ENCODE data around the gene ZNF219.
A peak's percentile ranks its signal among the peaks of the same experiment; 100 is the strongest.

ZNF219 gene

DNA sequence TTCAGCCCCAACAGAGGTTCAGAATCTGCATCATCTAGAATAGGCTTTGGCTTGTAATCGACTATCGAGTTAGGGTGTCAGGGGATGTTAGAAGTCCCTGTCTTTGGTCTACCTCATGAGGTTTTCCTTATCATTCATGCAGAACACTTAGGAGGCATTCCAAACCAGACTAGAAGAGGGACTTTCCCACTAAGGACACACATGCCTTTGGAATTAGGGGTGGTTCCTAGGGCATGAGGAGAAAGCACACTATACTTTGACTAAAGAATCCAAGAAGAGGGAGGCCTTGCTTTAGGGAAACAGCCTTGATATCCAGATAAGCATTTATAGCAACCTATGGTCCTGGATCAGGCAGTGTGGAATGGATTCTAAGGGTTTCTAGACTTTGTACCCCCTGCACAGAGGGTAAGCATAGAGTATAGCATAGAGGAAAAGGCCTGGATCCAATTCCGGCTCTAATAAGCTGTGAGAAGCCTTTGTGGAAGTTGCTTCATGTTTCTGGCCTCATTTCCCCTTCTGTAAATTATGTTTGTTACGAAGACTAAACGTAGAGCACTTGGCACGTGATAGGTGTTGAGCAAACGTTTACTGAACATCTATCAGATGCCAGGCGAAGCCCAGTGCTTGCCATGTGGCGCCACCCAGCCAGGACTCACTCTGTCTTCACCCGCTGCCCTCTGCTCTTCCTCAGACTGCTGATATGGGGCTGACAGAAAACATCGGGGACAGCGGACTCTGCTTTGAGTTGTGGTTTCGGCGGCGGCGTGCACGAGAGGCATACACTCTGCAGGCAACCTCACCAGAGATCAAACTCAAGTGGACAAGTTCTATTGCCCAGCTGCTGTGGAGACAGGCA is 13.2 kb downstream of the ZNF219 start:
- no peak for DNase-seq

DNA sequence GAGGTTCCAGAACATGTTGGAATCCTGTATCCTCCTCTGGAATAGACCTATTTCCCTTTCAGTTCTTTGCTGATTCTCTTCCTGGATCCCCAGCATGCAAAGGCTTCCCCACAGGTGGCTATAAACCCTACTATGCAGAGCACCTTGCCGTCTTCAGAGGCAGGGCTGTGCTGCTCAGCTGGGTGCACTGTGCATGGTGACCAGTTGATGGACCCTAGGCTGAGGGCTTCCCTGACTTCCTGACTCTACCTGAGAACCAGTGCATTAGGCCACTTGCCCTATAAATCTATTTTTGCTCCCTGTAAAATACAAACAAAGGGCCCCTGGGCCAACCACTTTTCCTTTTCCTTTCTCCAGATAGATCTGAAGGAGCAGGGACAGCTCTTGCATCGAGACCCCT is 14.1 kb downstream of the ZNF219 start:
- DNase-seq = no peak

DNA sequence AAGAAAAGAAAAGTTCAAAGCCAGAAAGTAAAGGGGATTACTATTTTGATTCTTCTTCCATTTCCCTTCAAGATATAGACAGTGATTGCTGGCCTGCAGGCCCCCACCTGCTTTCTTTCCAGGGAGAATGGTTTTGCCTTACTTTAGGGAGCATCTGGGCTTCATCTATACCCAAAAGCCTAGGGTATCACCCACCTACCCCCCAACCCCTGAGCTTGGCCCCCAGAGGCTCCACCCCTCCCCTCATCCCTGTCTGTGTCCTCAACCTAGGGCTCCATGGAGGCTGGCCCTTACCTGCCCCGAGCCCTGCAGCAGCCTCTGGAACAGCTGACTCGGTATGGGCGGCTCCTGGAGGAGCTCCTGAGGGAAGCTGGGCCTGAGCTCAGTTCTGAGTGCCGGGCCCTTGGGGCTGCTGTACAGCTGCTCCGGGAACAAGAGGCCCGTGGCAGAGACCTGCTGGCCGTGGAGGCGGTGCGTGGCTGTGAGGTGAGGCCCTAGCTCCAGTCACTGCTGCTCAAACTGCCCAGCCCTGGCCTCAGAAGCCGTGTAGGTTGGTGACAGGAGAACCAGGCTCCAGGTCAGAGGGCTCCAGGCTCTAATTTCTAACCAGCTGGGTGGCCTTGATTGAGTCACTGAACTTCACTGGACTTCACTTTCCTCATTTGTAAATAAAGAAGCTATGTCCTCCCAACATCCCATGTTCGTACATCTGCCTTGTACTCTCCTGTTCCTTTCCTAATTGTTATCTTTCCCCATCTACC is 14.7 kb downstream of the ZNF219 start:
- no peak for DNase-seq

DNA sequence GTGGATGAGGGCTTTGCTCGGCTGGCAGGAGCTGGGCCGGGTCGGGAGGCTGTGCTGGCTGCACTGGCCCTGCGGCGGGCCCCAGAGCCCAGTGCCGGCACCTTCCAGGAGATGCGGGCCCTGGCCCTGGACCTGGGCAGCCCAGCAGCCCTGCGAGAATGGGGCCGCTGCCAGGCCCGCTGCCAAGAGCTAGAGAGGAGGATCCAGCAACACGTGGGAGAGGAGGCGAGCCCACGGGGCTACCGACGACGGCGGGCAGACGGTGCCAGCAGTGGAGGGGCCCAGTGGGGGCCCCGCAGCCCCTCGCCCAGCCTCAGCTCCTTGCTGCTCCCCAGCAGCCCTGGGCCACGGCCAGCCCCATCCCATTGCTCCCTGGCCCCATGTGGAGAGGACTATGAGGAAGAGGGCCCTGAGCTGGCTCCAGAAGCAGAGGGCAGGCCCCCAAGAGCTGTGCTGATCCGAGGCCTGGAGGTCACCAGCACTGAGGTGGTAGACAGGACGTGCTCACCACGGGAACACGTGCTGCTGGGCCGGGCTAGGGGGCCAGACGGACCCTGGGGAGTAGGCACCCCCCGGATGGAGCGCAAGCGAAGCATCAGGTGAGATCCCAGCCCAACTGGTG is 16.8 kb downstream of the ZNF219 start:
- no peak for DNase-seq

DNA sequence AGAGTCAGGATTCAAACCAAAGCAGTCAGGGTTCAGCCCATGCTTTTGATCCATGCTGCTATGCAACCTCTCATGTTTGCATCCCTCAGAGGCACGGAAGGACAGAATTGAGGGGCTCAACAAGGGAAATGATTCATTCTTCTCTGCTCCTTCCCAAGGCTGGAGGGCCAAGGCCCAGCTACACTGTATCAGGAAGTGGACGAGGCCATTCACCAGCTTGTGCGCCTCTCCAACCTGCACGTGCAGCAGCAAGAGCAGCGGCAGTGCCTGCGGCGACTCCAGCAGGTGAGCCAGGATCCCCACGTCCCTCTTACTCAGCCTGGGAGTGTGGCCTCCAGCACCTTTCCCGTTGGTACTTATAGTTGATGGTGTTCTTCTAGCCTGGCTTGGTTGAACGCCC is 19.7 kb downstream of the ZNF219 start:
- DNase-seq = no peak

DNA sequence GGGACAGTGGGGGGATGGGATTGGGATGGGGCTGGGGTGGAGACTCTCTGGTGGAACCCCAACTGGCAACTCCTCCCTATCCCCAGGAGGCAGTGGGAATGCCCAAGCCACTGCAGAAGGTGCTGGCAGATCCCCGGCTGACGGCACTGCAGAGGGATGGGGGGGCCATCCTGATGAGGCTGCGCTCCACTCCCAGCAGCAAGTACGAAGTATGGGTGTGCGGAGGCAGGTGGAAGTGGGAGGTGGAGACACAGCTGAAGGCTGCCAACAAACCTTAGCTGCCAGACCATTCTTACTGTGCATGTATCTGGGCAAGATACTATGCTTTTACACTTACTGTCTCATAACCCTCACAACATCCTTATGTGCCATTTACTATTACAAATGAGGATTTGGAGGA is 20.2 kb downstream of the ZNF219 start:
- DNase-seq = no peak

DNA sequence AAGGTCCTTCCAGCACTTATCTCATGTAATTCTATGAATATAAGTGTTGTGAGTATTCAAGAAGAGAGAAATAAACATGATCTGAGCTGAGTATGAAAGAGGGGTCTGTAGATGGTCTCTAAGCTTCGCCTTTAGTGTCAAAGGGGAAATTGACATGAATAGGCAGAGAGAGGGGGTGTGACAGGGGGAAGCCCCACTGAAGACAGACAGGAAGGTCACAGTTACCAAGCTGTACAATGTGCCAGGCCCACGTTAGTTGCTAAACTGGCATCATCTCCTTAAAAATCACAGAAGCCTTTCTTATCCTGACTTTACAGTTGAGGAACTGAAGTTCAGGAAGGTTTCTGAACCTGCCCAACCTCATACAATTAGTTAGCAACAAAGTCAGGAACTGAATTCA is 20.8 kb downstream of the ZNF219 start:
- DNase-seq = no peak

DNA sequence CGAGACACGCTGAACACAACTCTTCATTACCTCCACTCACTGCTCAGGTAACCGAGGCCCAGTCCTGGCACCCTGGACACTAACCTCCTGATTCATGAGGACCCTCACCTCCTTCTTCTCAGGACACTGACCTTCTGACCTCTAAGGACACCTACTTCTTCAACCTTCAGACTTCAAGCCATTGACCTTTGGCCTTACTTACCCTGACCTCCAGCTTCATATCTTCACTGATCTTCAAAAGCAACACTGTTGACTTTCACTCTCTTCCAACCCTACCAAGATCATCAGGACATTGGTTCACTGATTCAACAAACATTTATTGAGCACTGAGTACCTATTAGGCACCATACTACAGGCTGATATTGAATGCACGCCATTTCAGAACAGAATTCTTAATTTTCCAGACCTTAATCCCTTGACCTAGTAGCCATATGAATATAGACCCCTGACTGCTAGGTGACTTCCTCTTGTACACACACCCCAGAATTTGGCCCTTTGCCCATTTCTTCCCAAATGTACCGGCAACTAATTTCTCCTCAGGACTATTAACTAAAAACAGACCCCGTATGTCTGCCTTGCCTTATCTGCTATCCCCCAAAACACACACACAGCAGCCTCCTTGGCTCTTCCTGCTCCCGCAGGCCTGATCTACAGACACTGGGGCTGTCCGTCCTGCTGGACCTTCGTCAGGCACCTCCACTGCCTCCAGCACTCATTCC is 22.6 kb downstream of the ZNF219 start:
- no peak for DNase-seq

DNA sequence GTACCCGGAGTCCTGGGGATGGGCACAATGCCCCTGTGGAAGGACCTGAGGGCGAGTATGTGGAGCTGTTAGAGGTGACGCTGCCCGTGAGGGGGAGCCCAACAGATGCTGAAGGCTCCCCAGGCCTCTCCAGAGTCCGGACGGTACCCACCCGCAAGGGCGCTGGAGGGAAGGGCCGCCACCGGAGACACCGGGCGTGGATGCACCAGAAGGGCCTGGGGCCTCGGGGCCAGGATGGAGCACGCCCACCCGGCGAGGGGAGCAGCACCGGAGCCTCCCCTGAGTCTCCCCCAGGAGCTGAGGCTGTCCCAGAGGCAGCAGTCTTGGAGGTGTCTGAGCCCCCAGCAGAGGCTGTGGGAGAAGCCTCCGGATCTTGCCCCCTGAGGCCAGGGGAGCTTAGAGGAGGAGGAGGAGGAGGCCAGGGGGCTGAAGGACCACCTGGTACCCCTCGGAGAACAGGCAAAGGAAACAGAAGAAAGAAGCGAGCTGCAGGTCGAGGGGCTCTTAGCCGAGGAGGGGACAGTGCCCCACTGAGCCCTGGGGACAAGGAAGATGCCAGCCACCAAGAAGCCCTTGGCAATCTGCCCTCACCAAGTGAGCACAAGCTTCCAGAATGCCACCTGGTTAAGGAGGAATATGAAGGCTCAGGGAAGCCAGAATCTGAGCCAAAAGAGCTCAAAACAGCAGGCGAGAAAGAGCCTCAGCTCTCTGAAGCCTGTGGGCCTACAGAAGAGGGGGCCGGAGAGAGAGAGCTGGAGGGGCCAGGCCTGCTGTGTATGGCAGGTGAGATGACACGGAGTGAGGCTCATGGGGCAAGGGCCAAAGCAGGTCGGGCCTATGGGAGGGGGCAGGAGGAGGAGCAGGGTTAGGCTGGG is 23.8 kb downstream of the ZNF219 start:
- DNase-seq = no peak

DNA sequence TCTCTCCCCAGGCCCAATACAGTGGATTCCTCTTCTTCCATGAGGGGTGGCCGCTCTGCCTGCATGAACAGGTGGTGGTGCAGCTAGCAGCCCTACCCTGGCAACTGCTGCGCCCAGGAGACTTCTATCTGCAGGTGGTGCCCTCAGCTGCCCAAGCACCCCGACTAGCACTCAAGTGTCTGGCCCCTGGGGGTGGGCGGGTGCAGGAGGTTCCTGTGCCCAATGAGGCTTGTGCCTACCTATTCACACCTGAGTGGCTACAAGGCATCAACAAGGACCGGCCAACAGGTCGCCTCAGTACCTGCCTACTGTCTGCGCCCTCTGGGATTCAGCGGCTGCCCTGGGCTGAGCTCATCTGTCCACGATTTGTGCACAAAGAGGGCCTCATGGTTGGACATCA is 24.5 kb downstream of the ZNF219 start:
- no peak for DNase-seq

DNA sequence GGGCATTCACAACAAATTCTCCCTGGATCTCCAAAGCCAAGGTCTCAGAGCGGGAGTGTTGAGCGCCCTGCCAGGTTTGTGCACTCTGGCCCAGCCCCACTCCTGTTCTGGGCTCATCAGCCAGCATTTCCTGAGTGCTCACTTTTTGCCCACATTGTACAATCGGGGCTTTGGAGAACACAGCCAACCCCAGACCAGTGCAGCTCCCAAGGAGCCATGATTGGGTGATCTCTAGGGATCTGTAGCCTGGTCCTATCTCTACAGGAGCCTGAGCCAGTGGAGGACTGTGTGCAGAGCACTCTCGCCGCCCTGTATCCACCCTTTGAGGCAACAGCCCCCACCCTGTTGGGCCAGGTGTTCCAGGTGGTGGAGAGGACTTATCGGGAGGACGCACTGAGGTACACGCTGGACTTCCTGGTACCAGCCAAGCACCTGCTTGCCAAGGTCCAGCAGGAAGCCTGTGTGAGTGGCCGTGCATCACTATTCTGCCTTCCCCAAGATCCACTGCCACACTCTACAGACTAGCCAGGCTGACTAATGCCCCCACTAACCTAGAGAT is 25.6 kb downstream of the ZNF219 start:
- DNase-seq = no peak

DNA sequence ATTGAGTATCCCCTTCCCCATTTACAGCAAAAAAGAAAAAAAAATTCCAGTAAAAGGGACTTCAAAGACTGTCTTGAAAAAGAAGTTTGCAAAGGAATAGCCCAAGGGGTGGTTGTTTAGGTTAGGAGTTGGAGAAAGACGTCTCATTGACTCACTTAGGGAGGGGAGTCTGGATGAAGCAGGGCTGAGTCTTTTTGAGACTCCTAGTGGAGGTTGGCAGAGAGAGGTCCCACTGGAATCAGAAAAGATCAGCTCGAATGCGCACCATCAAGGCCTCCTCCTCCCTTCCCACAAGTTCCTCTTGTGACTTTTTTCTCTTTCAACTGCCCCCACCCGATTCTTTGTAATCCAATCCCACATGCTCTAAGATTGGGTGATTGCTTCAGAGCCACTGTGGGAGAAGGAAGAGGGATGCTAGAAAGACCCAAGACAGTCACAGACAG is 26.4 kb downstream of the ZNF219 start:
- DNase-seq = no peak

DNA sequence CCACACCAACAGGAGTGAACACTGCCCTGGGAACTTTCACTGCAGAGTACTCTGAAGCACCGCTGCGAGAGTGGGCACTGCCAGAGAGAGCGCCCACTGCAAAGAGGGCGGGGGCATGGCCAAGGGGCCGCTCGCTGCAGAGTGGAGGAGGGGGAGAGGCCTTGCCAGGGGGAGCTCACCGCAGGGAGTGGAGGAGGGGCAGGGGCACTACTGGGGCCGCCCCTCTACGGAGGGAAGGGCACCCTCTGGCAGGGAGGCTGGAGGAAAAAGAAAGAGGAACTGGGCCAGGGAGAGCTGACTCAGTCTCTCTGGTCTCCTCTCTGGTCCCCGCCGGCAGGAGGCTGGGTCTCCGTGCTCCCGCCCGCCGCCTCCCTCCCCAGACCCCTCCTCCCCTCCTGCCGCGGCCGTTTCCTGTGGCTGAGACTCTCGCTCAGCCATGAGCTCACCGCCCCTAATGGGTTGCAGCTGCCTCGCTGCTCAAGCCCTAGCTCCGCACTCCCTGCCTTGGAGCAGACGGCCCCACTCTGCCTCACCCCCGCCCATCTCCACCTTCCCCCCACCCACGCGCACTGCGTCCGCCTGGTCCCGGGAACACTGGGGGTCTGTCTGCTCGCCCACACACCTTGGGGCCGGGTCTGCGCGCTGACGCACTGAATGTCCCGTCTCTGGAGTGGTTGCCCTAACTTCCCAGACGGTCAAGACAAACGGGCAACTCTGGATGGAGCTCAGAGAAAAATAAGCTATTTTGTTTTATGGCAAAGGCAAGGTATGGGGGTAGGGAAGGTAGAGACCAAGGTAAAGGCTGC is 27.0 kb downstream of the ZNF219 start:
- peak; percentile 60 for DNase-seq

DNA sequence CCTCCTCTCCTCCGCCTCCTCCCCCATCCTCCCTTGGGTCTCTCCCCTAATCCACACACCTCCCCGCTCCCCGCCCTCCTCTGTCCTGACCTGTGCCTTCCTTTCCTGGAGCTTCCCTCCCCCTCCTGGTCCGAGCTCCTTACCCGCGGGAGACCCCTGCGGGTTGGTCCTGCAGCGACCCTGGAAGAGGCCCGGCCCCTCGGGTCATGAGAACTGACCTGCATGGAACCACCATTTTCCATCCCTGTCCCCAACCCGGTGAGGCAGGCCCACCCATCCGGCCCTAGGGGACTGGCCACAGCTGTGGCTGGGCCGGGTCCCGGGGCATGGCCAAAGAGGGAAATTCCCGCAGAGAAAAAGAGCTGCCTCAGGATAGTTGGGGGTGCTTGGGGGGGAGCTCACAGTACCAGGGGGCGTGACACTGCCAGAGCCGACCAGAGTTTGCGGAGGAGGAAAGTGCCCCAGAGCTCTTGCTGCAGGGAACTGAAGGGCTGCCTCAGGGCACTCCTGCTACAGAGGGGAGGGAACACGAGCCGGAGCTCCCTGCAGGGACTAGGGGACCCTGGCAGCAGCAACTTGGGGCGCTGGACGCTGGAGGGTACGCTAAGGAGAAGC is 27.7 kb downstream of the ZNF219 start:
- peak; percentile 37 for DNase-seq

DNA sequence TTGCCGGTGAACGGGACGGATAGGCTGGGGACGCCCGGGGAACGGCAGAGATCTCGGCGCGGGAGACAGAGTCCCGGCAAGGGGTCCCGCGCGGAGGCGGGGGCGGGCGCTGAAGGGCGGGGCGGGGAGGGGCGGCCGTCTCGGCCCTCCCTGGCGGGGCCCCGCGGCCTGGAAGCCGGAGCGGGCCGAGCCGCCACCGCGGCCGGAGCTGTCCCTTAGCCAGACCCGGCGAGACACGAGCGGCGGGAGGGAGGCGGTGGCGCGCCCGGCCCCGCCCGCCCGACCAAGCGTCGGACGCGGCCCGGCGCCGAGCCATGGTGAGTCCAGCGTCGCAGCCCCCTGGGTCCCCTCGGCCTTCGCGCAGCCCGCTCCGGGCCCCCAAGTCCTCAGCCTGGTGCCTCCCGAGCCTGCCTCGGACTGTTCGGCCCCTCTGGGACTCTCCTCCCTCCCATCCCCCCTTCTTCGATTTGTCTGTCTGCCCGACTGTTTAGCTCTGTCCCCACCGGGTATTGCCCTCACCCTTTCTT is 28.3 kb downstream of the ZNF219 start, which contains the start of gene ARHGEF40:
Gene ARHGEF40 (plus strand): TSS at position 222 of the 527 bp plus-strand sequence. CDS start 93 bp downstream, at position 315.
- DNase-seq = peak; percentile 46

DNA sequence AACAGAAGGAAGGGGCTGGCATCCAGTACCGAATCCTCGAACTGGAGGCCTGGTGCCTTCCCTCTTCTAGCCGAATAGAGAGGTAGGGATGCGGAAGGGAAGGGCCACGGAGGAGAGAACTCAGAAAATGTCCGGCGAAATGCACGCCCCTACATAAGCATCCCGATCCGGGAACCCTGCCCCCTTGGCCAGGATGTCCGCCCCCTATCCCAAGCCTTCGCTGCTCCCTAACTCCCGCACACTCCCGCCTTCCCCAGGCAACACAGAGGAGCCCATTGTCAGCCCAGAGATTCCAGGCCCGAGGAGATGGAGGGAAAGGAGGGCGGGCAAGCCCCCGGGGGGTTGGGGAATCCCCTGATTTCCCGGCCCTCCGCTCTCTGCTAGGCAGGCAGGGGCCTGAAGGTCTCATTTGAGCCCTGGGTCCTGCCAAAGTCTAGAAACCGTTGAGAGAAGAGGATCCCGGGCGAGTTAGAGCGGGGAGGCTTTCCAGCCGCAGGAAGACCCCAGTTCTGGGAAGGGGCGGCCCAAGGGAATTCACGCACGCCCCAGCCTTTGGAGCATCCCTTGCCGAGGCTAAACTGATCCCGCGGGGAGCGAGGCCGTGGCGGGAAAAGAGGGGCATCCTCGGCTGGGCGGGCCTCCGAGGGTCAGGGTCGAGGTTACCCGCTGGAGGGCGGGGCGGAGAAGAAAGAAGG is 28.9 kb downstream of the ZNF219 start:
- peak; percentile 42 for DNase-seq

DNA sequence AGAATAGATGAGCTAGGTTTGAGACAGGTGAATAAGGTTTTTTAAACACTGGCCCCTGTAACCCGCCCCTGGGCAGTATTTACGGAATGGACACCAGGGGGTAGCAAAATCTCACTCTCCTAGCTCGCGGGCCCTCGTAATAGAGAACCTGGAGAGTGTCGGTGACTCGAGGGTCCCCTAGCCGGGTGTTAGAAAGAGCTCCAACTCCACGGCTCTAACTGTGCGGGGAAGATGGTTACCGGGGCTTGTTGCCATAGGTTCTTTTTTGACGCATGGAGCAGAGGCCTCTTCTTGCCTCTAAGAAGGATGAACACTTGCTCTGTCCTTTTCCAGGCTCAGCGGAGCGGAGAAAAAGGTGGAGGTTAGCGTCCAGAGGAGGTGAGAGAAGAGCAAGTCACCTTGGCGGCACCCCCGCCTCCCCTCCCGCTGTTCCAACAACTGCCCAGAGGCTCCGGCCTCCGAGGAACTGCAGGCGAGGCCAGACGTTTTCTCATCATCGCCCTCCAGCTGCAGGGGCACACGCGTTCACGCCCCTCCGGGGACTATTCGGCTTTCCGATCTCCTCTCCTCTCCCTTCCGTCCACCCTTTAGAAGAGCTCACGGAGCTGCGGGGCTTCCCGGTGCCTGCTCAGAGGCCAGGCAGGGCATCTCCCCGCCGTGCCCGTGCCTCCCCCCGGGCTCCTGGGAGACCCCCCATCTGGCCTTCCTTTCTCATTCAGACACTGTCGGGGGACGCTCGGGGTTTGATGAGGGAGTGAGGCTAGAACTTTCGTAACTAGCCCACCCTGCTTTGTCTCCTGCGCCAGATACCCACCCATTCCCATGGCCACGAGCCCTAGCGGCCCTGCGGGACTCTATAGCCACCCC is 29.7 kb downstream of the ZNF219 start:
- DNase-seq = peak; percentile 77

DNA sequence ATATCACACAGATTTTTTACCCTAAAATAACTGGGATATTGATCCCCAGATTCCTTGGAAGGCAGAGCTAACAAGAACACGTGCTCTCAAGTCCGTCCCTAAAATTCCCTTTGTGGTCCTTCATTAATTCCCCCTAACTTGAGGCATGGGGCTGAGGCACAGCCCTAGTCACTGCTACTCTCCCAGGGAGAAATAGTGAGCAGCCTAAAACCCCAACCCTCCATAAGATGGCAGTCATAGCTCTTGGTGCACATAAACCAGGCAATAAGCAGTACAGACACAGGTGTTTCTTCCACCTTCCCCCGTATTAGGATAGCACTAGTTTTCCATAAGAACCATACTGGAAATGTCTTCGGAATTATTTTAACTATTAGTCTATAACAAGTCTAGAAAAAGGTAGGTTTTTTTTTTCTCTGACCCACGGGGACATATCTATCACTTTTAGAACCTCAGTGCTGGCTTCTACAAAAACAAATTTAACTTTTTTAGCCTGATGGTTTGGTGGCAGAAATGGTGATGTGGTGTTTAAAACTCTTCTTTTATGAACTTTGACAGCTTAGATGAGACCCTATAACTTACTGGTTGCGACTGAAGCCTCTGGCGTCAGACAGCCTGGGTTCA is 31.5 kb downstream of the ZNF219 start:
- DNase-seq = peak; percentile 34

All from CD4-positive, alpha-beta T cell treated with Interleukin-21 for 1 hour (primary cell).